Epithelial cell of proximal tubule (primary cell): ENCODE measurements around the gene MOB1A. TPM values are rescaled to one million over a fixed set of nuclear protein-coding genes. Genes with fewer than 3 reads are reported as not detected.

Source experiments
- DNase-seq: peaks from one replicate; pipeline ENCODE4 v3.0.0-alpha.2; 2011; ENCODE audit warnings: low read depth
- H3K4me3 ChIP-seq: 2 replicates; pipeline ENCODE4 v1.5.1; 2011; ENCODE audit warnings: low read depth, mild to moderate bottlenecking, low read length
- total RNA-seq: library from RNA; depleted of rRNA; stranded (reverse); fragments of >200 nt; gene quantifications from 2 replicates; pipeline ENCODE4 v1.2.3, GENCODE V29; 2015
- TF ChIP-seq, protein P1 (sequence below): conservative IDR thresholded peaks from 2 replicates; pipeline ENCODE4 v1.5.1; 2012; ENCODE audit warnings: low read depth, mild to moderate bottlenecking, low read length

MOB1A gene
- total RNA-seq, 1 donor from 2014 or later = 70.4 TPM

DNA sequence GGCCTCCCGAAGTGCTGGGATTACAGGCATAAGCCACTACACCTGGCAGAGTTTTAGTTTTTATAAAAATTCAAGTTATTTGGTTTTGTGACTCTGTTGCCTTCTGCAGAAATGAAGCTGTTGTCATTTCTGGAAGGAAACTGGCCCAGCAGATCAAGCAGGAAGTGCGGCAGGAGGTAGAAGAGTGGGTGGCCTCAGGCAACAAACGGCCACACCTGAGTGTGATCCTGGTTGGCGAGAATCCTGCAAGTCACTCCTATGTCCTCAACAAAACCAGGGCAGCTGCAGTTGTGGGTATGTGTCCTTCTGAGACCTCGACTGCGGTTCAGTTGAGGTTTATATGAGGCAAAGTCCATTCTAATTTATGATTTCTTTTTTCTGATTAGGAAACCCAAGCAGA, 26.9 kb upstream of the MOB1A start:
- TF ChIP-seq, protein P1, sequence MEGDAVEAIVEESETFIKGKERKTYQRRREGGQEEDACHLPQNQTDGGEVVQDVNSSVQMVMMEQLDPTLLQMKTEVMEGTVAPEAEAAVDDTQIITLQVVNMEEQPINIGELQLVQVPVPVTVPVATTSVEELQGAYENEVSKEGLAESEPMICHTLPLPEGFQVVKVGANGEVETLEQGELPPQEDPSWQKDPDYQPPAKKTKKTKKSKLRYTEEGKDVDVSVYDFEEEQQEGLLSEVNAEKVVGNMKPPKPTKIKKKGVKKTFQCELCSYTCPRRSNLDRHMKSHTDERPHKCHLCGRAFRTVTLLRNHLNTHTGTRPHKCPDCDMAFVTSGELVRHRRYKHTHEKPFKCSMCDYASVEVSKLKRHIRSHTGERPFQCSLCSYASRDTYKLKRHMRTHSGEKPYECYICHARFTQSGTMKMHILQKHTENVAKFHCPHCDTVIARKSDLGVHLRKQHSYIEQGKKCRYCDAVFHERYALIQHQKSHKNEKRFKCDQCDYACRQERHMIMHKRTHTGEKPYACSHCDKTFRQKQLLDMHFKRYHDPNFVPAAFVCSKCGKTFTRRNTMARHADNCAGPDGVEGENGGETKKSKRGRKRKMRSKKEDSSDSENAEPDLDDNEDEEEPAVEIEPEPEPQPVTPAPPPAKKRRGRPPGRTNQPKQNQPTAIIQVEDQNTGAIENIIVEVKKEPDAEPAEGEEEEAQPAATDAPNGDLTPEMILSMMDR = no peak
- no peak for DNase-seq
- H3K4me3 ChIP-seq = no peak overlapping the region

DNA sequence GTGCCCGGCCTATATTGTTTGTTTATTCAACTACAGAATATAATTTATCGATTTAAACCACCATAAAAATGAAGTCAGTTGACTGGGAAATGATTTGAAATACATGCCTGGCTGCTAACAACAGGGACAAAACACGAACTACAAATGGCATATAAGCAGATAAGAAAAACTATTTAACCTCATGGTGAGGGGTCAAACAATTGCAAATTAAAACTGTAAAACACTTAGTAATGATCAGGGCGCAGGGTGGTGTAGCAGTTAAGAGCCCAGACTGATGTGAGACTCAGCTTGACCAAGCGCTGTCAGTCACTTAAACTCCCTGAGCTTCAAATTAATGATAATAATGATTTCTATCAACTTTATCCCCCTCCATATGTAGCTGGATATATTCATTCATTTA, 26.4 kb upstream of the MOB1A start:
- no peak overlapping the region for H3K4me3 ChIP-seq
- TF ChIP-seq, protein P1 = no peak
- no peak for DNase-seq

DNA sequence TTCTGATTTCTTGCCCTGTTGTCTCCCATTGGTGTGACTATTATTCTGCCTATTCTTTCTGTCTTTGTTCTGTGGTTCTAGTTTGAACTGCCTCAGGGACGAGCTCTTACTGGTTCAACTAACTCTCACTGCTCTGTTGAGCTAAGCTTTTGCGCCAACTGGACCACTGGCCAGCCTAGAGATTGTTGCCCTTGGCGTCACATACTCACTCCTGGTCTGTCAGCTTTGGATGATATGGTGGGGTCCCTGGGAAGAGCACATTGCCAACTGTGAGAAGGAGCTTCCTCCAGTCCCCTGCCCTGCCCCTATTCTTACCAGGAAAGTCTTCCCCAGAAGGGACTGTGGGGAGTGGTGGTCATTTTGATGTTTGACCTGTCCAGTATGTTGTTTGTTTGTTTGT, 25.8 kb upstream of the MOB1A start:
- no peak for DNase-seq
- no peak overlapping the region for H3K4me3 ChIP-seq
- TF ChIP-seq, protein P1 = no peak

DNA sequence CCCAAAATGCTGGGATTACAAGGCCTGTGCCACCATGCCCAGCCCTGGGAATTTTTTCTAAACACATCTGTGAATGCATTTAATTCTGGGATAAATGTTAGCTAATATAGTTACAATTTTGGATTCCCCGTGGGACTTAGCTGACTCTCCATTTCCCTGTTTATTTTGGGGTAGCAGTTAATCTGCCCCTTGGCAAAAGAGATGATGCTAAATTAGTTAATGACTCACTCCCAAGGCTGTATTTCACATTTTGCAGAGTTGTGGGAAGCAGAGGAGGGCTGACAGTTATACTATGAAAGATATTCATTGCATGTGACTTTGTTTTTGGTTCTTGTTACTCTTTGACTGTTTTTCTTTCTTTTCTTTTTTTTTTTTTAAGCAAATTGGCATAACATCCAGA, 22.9 kb upstream of the MOB1A start:
- TF ChIP-seq, protein P1 = no peak
- no peak overlapping the region for H3K4me3 ChIP-seq
- no peak for DNase-seq

DNA sequence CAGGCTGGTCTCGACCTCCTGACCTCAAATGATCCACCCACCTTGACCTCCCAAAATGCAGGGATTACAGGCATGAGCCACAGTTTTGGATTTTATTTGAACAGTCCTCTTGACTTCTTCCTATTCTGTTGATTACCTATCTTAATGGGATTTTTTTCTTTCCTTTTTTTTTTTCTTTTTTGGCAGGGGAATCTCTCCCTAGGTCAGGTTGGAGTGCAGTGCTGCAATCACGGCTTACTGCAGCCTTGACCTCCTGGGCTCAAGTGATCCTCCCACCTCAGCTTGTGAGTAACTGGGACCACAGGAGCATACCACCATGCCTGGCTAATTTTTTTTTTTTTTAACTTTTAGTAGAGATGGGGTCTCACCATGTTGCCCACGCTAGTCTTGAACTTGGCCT, 22.5 kb upstream of the MOB1A start:
- no peak for DNase-seq
- TF ChIP-seq, protein P1 = no peak
- no peak overlapping the region for H3K4me3 ChIP-seq

DNA sequence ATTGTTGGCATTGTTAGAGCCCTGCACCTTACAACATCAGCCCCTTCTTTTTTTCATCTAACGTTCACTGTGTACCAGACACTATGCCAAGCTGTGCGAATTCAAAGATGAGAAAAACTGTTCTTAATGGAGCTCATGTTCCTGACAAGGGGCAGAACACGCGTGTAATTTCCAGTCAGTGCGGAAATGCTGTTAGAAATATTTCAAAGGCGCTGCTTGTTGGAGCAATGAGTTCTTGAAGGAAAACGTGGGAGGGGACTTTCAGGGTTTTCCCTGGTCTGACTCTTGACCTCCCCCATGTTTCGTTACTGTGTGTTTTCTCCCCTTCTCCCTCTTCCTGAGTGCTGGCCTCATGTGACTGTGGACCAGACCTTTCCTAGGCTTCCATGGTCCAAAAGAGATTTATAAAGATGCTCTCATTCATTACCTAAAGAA, 21.2 kb upstream of the MOB1A start:
- DNase-seq = no peak
- TF ChIP-seq, protein P1 = no peak
- H3K4me3 ChIP-seq = peak overlapping the region; percentile 95

DNA sequence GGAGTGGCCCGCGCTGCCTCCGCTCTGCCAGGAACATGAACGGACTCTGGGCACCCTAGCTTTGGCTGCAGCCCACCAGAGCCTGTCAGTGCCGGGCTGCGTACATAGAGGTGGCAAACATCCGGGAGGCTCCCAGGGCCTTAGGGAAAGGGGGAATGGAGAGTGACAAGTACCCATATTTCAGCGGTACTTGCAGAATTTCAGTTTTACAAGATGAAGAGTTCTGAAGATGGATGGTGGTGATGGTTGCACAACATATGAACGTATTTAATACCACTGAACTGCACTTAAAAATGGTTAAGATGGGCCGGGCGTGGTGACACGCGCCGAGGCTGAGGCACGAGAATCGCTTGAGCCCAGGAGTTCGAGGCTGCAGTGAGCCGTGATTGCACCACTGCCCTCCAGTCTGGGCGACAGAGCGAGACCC, 20.6 kb upstream of the MOB1A start:
- TF ChIP-seq, protein P1 = no peak
- DNase-seq = no peak
- H3K4me3 ChIP-seq = peak overlapping the region; percentile 95
